B cell (primary cell): ENCODE data around the gene GHR. TPM values are rescaled to one million over a fixed set of nuclear protein-coding genes. Genes with fewer than 3 reads are reported as not detected.

ENCODE experiments used
- ATAC-seq: fragments of 200-7000 bp; cut with Tn5 transposase; one replicate; pipeline ENCODE4 v1.10.0; 2021; ENCODE audit warnings: low read depth, mild to moderate bottlenecking, moderate number of reproducible peaks, moderate library complexity
- CTCF ChIA-PET: fragments of 350-600 bp; sonication (Branson Sonifier 250); formaldehyde crosslinking; loops from one replicate; lab custom pipeline; 2021; ENCODE audit warnings: antibody characterized with exemption, inconsistent platforms; lab: Charles Lee
- POLR2A ChIA-PET: fragments of 350-600 bp; sonication (Branson Sonifier 250); formaldehyde crosslinking; loops from one replicate; lab custom pipeline; 2021; ENCODE audit warnings: antibody characterized with exemption; lab: Charles Lee
- DNase-seq: peaks from one replicate; pipeline ENCODE4 v3.0.0; 2013
- H2AFZ ChIP-seq: 2 replicates; pipeline ENCODE4 v1.6.1; 2012; ENCODE audit warnings: mild to moderate bottlenecking, low read depth, low read length; ENCODE audit not compliant: insufficient read depth, poor library complexity, severe bottlenecking
- H3K27ac ChIP-seq, 2 donors: 1 replicate in 1 of 2; 2 replicates in 1 of 2; pipeline ENCODE4 v1.5.1; 2012 to 2013; ENCODE audit warnings: low read length in 2 of 2, mild to moderate bottlenecking in 2 of 2, moderate library complexity in 1 of 2
- H3K27me3 ChIP-seq, 4 experiments: fragments of 200-600 bp in 1 of 4; sonication (generic) in 1 of 4; replicated peaks in 1 of 4; 1 replicate in 2 of 4; 2 replicates in 2 of 4; pipeline versions ENCODE4 v1.6.1 to v1.7.0; 2013 to 2016; ENCODE audit warnings: low read length in 3 of 4, mild to moderate bottlenecking in 2 of 4, mixed read lengths in 1 of 4, moderate library complexity in 1 of 4; ENCODE audit not compliant: insufficient read depth in 4 of 4, control insufficient read depth in 3 of 4; ENCODE audit errors: control extremely low read depth in 1 of 4
- H3K36me3 ChIP-seq, 2 experiments: replicated peaks in 1 of 2; 1 replicate in 1 of 2; 2 replicates in 1 of 2; pipeline versions ENCODE4 v1.6.1 to v1.7.1; 2013; ENCODE audit warnings: low read length in 1 of 2; ENCODE audit not compliant: insufficient read depth in 2 of 2, control insufficient read depth in 1 of 2; ENCODE audit errors: control extremely low read depth in 1 of 2, extremely low read depth in 1 of 2
- H3K4me1 ChIP-seq, 2 donors: fragments of 200-600 bp in 1 of 2; sonication (generic) in 1 of 2; 1 replicate in 1 of 2; 2 replicates in 1 of 2; pipeline versions ENCODE4 v1.5.1 to v1.6.1; 2013 to 2017; ENCODE audit warnings: low read length in 2 of 2; ENCODE audit not compliant: control insufficient read depth in 2 of 2, insufficient read depth in 2 of 2
- H3K4me2 ChIP-seq: replicated peaks from 2 replicates; pipeline ENCODE3; 2012; ENCODE audit warnings: mild to moderate bottlenecking, low read depth, low read length; ENCODE audit not compliant: poor library complexity, severe bottlenecking
- H3K4me3 ChIP-seq, 5 experiments: fragments of 200-600 bp in 1 of 5; sonication (generic) in 1 of 5; 1 replicate in 3 of 5; 2 replicates in 2 of 5; pipeline versions ENCODE4 v1.5.1 to v1.7.0; 2011 to 2016; ENCODE audit warnings: low read length in 4 of 5, mild to moderate bottlenecking in 4 of 5, low read depth in 2 of 5, control low read depth in 1 of 5, moderate library complexity in 1 of 5; ENCODE audit not compliant: insufficient read depth in 1 of 5; ENCODE audit errors: control extremely low read depth in 1 of 5, extremely low read depth in 1 of 5
- H3K79me2 ChIP-seq: fragments of 200-600 bp; sonication (generic); one replicate; pipeline ENCODE4 v1.6.0; 2016; ENCODE audit warnings: low read length; ENCODE audit not compliant: control insufficient read depth, insufficient read depth
- H3K9ac ChIP-seq: fragments of 200-600 bp; sonication (generic); 2 replicates; pipeline ENCODE4 v1.6.1; 2017; ENCODE audit warnings: mild to moderate bottlenecking, low read length, moderate library complexity
- H3K9me3 ChIP-seq, 3 donors: one replicate each; pipeline versions ENCODE4 v1.6.1 to v1.7.1; 2013; ENCODE audit warnings: low read length in 2 of 3; ENCODE audit not compliant: control insufficient read depth in 2 of 3, insufficient read depth in 1 of 3; ENCODE audit errors: control extremely low read depth in 1 of 3
- H4K20me1 ChIP-seq: 2 replicates; pipeline ENCODE4 v1.6.0; 2012; ENCODE audit warnings: mild to moderate bottlenecking, low read length; ENCODE audit not compliant: insufficient read depth, control insufficient read depth, poor library complexity, severe bottlenecking
- H3K27ac Mint-ChIP-seq: one replicate; pipeline ENCODE4 v1.8.0; 2021; ENCODE audit warnings: mixed read lengths
- H3K27me3 Mint-ChIP-seq: one replicate; pipeline ENCODE4 v1.8.0; 2021; ENCODE audit warnings: mixed read lengths
- H3K4me1 Mint-ChIP-seq: one replicate; pipeline ENCODE4 v1.8.0; 2021; ENCODE audit warnings: mixed read lengths
- H3K4me3 Mint-ChIP-seq: one replicate; pipeline ENCODE4 v1.8.0; 2021; ENCODE audit warnings: mixed read lengths
- H3K9me3 Mint-ChIP-seq: one replicate; pipeline ENCODE4 v1.8.0; 2022; ENCODE audit warnings: mixed read lengths; ENCODE audit not compliant: insufficient read depth
- EZH2 ChIP-seq: IDR thresholded peaks from 2 replicates; pipeline ENCODE4 v1.6.1; 2012; ENCODE audit warnings: borderline replicate concordance, low read depth, mild to moderate bottlenecking, moderate library complexity, low read length; ENCODE audit not compliant: insufficient read depth, poor library complexity, severe bottlenecking
- WGBS: methylation state at CpG from one replicate; pipeline ENCODE4 v1.1.5; 2013; ENCODE audit warnings: missing lambda C conversion rate; ENCODE audit not compliant: insufficient coverage; 5-methylcytosine and 5-hydroxymethylcytosine counted together
- intact Hi-C: fragments of 100-400 bp; cut with micrococcal nuclease; formaldehyde crosslinking; loops from one replicate; pipeline ENCODE4 v1.10.0; 2022
- polyA plus RNA-seq: library from polyadenylated mRNA; depleted of rRNA; stranded (reverse); fragments of >200 nt; gene quantifications from 2 replicates; pipeline ENCODE4 v1.2.3, GENCODE V29; 2012
- total RNA-seq, 2 donors: library from RNA; stranded (reverse); fragments of 120-200 nt in 1 of 2; gene quantifications; 1 replicate in 1 of 2; 2 replicates in 1 of 2; pipeline versions ENCODE4 v1.2.3 to v1.2.4, GENCODE V29; 2013 to 2022
- TF ChIP-seq, protein P1 (sequence below): fragments of 200-600 bp; IDR thresholded peaks from one replicate; pipeline ENCODE4 v1.8.0; 2022; ENCODE audit warnings: antibody characterized with exemption, mild to moderate bottlenecking

GHR gene
- total and polyA plus RNA-seq, 2 donors (not counting 1 experiment from before 2014, with no cell fraction given) = not detected

DNA sequence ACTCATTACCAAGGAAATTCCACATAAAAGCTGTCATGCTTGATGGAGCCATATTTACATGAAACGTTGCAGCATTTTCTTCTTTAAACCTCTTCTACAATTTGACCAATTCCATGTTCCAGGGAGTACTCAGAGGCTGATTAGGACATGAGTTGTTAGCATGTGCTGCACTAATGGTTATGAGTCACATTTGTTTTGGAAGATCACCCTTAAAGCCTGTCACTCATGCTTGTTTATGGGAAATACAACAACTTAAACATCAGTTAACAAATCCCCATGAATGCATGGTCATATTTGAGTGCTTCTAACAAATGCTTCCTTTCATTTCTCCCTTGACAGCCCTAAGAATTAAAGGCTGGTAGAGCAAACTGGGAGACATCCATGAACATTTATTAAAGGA is 156.1 kb downstream of the GHR start:
- no peak overlapping the region for H3K27ac Mint-ChIP-seq
- ChIA-PET POLR2A (no interaction called here), CTCF (interaction anchor here (1.2 kb wide), 2 partner anchors 11 to 57 kb away, joined by 3 read pairs; no protein-coding TSS in a partner anchor)
- peaks cover 18% of the 10 kb centered on the region for H3K27me3 Mint-ChIP-seq
- H3K9me3 Mint-ChIP-seq = no peaks in the 10 kb centered on the region
- H4K20me1 ChIP-seq = no peaks in the 10 kb centered on the region
- TF ChIP-seq, protein P1, sequence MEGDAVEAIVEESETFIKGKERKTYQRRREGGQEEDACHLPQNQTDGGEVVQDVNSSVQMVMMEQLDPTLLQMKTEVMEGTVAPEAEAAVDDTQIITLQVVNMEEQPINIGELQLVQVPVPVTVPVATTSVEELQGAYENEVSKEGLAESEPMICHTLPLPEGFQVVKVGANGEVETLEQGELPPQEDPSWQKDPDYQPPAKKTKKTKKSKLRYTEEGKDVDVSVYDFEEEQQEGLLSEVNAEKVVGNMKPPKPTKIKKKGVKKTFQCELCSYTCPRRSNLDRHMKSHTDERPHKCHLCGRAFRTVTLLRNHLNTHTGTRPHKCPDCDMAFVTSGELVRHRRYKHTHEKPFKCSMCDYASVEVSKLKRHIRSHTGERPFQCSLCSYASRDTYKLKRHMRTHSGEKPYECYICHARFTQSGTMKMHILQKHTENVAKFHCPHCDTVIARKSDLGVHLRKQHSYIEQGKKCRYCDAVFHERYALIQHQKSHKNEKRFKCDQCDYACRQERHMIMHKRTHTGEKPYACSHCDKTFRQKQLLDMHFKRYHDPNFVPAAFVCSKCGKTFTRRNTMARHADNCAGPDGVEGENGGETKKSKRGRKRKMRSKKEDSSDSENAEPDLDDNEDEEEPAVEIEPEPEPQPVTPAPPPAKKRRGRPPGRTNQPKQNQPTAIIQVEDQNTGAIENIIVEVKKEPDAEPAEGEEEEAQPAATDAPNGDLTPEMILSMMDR = no peak
- no peak for TF ChIP-seq EZH2
- H3K27ac ChIP-seq = no peak overlapping the region
- H3K79me2 ChIP-seq = no peaks in the 10 kb centered on the region
- no CpG with 5 or more reads among the region's 1 CpG for WGBS
- no peak overlapping the region for H3K9ac ChIP-seq
- no peak overlapping the region for H3K4me2 ChIP-seq
- DNase-seq (no peak), ATAC-seq (no peak)
- H3K4me1 Mint-ChIP-seq = peaks cover 4% of the 10 kb centered on the region
- peaks cover 0 to 14% (median 0%) of the 10 kb centered on the region in 3 donors for H3K9me3 ChIP-seq
- peaks cover 0 to 5% of the 10 kb centered on the region in 2 donors for H3K4me1 ChIP-seq
- no peaks in the 10 kb centered on the region for H3K36me3 ChIP-seq
- H3K4me3 Mint-ChIP-seq = no peak overlapping the region
- no peak overlapping the region for H2AFZ ChIP-seq
- H3K4me3 ChIP-seq = no peak overlapping the region
- intact Hi-C loops = no loop called here
- H3K27me3 ChIP-seq = peaks cover 0 to 4% (median 0%) of the 10 kb centered on the region in 4 experiments

DNA sequence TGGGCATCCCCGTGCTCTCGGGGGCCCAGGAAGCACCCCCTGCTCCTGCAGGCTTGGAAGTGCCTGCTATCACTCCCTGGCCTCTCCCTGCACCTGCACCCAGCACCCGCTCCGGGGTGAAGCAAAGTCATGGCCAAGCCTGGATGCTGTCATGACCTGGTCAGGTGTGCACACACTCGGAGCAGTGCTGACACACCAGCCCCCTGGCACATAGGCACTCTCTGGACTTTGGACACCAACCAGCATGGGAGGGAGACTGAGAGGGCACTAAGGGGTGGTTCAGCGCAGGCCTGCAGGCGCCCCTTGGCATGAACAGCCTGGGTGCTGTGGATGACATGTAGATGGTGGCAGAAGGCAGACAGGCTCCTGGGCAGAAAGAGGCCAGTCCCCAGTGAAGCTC is 158.6 kb downstream of the GHR start:
- intact Hi-C loops = loop anchor here (5.0 kb wide), 1 partner anchor 40 kb away; no protein-coding TSS in a partner anchor
- ATAC-seq = no peak
- Histone ChIP-seq H3K4me3 (no peak overlapping the region), H3K9ac (no peak overlapping the region), H3K79me2 (no peaks in the 10 kb centered on the region), H3K27ac (no peak overlapping the region), H2AFZ (no peak overlapping the region), H3K9me3 (peaks cover 0 to 14% (median 0%) of the 10 kb centered on the region in 3 donors), H4K20me1 (no peaks in the 10 kb centered on the region), H3K36me3 (no peaks in the 10 kb centered on the region), H3K4me1 (peaks cover 0 to 5% of the 10 kb centered on the region in 2 donors), H3K27me3 (peaks cover 0 to 4% (median 0%) of the 10 kb centered on the region in 4 experiments), H3K4me2 (no peak overlapping the region)
- ChIA-PET CTCF (interaction anchor here (1.5 to 5.9 kb wide), 5 partner anchors 39 to 727 kb away, joined by 5 to 46 read pairs (median 7); no protein-coding TSS in a partner anchor), POLR2A (no interaction called here)
- TF ChIP-seq, protein P1 = no peak
- TF ChIP-seq EZH2 = no peak
- H3K27ac Mint-ChIP-seq = no peak overlapping the region
- H3K9me3 Mint-ChIP-seq = no peaks in the 10 kb centered on the region
- 90% methylated on average over 6 of the region's 7 CpGs for WGBS
- no peak for DNase-seq
- H3K4me1 Mint-ChIP-seq = peaks cover 4% of the 10 kb centered on the region
- no peak overlapping the region for H3K4me3 Mint-ChIP-seq
- peaks cover 15% of the 10 kb centered on the region for H3K27me3 Mint-ChIP-seq
